GM18505 (cell line): ENCODE results near the gene PRMT2.

Experiments used
- ATAC-seq: cut with Tn5 transposase; IDR thresholded peaks from one replicate; pipeline ENCODE4 v1.9.1; 2021; ENCODE audit not compliant: unreplicated experiment
- POLR2A ChIP-seq: IDR thresholded peaks from 4 replicates; pipeline ENCODE4 v1.6.1; 2011; ENCODE audit warnings: borderline replicate concordance; ENCODE audit not compliant: insufficient read depth, insufficient read length; ENCODE audit errors: extremely low read depth

The PRMT2 gene

DNA sequence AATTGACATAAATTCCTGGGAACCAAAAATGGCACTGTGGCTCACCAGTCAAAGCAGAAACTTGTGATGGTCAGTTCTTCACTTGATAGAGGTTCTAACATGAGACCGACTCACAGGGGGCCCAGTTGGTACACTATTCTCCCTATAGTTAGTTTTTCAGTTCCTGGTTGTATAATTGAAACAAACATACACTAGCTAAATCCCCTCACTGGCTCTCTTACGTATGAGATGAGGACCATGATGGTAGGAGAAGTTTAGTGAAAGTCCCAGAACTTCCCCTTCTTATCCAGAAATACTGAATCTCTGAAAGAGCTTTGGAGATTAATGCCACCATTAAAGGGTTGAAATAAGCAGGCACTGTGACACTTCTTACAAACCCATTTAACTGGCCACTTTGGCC, 27.8 kb upstream of the PRMT2 start:
- TF ChIP-seq POLR2A: no peak
- no peak for ATAC-seq

DNA sequence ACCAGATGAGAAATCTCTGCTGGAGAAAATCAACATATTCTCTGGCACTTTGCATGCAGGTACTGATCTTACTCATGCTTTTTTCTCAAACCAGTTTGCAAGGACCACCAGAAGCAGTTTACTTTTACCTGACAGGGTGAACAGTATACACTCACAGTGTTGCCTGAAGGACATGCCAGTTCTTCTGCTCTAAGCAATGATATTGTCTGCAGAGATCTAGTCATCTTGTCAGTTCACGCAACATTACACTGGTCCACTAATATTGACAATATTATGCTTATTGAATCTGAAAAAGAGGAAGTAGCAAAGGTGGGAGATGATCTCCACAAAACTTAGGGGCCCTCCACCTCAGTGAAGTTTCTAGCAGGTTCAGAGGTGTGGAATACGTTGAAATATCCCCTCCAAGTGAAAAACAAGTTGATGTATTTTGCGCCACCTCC, 26.8 kb upstream of the PRMT2 start:
- peak; percentile 19 for TF ChIP-seq POLR2A
- ATAC-seq: peak; percentile 52

DNA sequence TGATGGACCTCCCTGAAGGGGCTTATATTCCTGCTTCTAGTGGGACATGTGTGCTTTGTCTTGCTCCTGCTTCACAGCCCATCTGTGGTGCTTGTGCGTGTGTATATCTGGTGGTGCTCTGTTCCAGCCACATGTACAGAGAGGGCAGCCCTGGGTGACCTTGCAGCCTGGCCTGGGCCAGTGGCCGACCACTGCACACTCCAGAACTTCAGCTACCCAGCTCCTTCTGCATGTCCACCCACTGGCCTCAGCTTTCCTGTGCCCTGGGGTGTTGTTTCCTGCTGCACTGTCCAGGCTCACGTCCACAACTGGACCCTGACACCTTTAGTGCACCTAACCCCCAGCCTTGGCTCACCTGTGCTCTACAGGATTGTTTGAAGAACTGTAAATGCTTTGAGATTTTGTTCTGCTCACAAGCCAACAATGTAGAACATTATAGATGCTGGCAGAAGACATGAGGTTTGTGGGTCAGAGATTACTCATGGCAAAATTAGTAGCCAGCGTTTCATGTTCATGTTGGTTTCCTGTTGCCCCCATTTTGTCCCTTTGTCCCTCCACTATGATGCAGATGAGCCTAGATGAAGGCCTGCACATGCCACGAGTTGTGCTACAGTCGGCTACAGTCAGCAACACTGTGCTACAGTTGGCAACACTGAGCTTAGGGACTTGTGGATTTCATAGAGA, 25.3 kb upstream of the PRMT2 start:
- no peak for TF ChIP-seq POLR2A
- no peak for ATAC-seq

DNA sequence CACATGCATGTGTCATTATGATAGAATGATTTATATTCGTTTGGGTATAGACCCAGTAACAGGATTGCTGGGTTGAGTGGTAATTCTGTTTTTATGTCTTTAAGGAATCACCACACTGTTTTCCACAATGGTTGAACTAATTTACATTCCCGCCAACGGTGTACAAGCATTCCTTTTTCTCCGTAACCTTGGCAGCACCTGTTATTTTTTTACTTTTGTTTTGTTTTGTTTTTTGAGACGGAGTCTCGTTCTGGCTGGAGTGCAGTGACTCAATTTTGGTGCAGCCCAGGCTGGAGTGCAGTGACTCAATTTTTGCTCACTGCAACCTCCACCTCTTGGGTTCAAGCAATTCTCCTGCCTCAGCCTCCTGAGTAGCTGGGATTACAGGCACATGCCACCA, 22.1 kb upstream of the PRMT2 start:
- ATAC-seq: no peak
- no peak for TF ChIP-seq POLR2A

DNA sequence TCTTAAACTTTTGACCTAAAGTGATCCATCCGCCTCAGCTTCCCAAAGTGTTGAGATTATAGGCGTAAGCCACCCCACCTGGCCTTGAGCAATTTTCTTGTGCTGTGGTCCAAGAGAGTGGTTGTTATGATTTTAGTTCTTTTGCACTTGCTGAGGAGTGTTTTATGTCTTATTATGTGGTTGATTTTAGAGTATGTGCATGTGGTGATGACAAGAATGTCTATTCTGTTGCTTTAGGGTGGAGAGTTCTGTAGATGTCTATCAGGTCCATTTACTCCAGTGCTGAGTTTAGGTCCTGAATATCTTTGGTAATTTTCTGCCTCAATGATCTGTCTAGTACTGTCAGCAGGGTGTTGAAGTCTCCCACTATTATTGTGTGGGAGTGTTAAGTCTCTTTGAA, 19.4 kb upstream of the PRMT2 start:
- no peak for TF ChIP-seq POLR2A
- no peak for ATAC-seq

DNA sequence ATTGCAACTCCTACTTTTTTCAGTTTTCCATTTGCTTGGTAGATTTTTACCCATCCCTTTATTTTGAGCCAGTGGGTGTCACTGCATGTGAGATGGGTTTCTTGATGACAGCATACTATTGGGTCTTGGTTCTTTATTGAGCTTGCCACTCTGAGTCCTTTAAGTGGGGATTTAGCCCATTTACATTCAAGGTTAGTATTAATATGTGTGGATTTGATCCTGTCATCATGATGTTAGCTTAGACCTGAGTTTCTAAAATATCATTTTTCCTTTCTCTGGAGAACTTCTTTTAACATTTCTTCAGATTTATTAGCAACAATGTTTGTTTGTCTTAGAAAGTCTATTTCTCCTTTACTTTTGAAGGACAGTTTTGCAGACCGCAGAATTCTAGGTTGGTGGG, 18.8 kb upstream of the PRMT2 start:
- no peak for ATAC-seq
- no peak for TF ChIP-seq POLR2A

DNA sequence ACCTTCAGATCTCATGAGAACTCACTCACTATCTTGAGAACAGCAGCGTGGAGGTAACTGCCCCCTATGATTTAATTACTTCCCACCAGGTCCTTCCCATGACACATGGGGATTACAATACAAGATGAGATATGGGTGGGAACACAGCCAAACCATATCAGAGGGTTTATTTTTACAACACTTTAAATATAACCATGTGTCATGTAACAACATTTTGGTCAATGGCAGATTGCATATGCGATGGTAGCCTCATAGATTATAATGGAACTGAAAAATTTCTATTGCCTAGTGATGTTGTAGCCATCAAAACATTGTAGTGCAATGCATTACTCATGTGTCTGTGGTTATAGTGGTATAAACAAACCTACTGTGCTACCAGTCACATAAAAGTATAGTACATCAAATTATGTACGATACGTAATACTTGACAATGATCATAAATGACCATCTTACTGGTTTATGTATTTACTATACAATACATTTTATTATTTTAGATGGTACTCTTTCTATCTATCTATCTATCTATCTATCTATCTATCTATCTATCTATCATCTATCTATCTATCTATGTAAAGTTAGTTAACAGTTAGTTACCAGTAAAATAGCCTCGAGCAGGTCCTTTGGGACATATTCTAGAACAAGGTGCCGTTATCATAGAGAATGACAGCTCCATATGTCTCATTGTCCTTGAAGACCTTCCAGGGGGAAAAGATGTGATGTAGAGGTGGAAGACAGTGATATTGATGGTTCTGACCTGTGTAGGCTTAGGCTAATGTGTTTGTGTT, 18.0 kb upstream of the PRMT2 start:
- ATAC-seq: no peak
- no peak for TF ChIP-seq POLR2A

DNA sequence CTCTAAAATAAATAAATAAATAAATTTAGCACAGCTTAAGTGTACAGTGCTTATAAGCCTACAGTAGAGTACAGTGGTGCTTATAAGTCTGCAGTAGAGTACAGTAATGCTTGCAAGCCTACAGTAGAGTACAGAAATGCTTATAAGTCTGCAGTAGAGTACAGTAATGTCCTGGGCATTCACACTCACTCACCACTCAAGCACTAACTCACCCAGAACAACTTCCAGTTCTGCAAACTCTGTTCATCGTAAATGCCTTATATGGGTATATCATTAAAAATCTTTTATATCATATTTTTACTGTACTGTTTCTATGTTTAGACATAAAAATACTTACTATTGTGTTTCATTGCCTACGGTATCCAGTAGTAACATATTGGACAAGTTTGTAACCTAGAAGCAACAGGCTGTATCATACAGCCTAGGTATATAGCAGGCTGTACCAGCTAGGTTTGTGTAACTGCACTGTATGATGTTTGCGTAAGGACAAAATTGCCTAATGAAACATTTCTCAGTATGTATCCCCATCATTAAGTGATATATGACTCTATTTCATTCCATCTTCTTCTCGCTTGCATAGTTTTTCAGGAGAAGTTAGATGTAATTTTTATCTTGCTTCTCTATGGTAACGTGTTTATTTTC, 16.6 kb upstream of the PRMT2 start:
- TF ChIP-seq POLR2A: no peak
- ATAC-seq: no peak

DNA sequence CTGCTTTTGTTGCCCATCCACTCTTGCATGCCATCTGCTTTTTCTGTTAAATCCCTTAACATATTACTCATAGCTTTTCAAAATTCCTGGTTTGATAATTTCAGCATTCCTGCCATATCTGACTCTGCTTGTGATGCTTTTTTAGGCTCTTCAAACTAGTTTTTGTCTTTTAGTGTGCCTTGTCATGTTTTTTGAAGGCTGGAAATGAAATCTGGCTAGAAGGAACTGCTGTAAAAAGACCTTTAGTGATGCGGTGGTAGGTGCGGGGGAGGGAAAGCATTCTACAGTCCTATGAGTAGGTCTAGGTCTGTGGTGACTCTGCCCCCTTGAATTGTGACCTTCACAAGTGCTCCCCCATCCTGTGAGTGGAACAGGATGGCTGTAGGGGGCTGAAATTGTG, 15.6 kb upstream of the PRMT2 start:
- no peak for TF ChIP-seq POLR2A

DNA sequence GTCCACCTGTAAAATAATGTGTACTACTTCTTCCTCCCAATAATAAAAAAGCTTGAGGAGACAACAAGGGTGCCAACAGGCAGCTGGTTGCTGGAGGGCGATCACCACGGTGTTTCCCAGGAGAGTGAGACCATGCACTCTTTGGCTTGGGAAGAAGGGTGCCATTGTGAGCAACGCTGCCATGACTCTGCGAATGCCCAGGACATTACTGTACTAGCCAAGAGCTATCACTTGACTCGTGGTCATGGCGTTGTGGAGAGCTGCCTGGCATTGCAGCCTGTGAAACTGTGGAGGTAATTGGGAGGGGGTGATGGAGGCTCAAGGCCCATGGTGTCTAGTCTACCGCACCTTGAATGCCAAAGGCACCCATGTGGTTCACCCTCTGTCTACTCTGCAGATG, 14.6 kb upstream of the PRMT2 start:
- no peak for ATAC-seq

More for the DNA sequence above, 15.6 kb upstream of the PRMT2 start:
- ATAC-seq: no peak

DNA sequence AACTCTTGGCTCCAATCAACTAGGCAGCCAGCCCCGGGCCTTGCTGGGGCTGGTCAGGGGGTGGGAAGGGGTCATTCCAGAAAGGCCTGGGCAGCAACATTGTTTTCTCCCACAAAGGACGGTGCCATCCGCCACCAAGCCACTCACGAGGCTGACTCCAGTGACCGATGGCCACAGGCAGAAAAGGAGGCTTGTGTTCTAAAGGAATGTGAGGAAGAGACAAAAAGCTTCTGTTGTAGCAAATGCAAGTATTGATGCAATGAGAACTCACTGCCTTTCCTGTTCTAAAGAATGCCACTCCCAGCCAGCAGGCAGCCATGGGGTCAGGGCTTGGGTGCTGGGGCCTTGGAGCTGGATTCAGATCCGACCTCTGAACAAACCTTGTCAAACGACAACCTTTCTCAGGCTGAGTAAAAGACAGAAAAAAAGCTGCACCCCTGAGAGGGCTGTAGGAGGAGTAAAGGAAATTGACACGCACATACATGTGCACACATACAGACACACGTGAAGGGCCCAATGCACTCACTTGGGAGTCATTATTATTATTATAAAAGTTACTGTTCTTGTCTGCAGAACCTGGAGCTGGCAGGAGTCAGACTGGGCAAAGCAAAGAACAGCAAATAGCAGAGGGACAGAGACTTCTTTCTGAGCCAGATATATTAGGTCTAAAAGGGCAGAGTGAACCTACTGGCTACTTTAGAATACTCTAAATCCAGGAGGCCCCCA, 13.9 kb upstream of the PRMT2 start:
- no peak for ATAC-seq
- no peak for TF ChIP-seq POLR2A

More for the DNA sequence above, 14.6 kb upstream of the PRMT2 start:
- TF ChIP-seq POLR2A: no peak

DNA sequence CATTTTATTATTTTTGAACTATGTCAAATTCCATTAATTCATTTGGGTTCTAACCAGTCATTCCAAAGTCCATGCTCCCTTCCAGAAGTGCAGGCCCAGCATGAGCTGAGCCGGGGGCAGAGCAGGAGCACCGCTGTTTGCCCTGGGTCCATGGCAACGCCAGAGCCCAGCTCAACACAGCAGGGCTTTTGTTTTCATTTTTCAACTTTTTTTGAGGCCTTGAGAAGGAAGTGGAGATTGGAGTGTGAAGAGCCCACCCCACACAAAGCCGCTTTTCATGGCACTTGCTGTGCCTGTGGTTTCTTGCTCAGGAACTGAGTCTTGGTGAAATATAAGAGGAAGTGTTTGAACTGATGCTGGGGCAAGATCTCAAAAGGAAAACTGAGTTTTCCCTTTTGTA, 13.2 kb upstream of the PRMT2 start:
- no peak for ATAC-seq
- TF ChIP-seq POLR2A: no peak

DNA sequence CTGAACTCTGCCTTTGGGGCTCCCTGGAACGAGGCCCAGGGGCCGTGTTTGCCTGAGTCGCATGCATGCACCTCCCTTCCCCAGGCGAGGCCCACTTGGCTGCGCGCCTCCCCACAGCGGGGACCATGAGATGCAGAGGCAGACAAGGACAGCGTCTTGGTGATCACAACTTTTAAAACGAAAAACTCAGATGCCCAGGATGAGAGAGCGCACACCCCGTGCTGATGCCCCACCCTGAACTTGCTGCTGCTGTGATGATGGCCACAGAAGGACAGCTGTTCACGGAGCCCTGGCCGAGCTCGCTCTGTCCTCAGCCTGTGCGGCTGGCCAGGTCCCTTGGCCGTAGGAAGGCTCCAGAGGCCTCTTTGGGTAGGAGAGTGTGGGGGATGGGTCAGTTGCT, 11.4 kb upstream of the PRMT2 start:
- ATAC-seq: no peak
- TF ChIP-seq POLR2A: no peak
